HG02798 (cell line): ENCODE data around the gene AEBP1.
"Not testable (repeated sequence)": the region's sequence is repeated elsewhere in the genome, so short reads cannot be mapped to it uniquely, and the experiment has no call there.

Experiments
- ATAC-seq: cut with Tn5 transposase; IDR thresholded peaks from one replicate; pipeline ENCODE4 v1.9.1; 2021; ENCODE audit warnings: mild to moderate bottlenecking; ENCODE audit not compliant: unreplicated experiment, poor library complexity

Gene AEBP1

DNA sequence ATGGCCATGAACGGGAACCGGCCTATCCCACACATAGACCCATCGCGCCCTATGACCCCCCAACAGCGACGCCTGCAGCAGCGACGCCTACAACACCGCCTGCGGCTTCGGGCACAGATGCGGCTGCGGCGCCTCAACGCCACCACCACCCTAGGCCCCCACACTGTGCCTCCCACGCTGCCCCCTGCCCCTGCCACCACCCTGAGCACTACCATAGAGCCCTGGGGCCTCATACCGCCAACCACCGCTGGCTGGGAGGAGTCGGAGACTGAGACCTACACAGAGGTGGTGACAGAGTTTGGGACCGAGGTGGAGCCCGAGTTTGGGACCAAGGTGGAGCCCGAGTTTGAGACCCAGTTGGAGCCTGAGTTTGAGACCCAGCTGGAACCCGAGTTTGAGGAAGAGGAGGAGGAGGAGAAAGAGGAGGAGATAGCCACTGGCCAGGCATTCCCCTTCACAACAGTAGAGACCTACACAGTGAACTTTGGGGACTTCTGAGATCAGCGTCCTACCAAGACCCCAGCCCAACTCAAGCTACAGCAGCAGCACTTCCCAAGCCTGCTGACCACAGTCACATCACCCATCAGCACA lies 9.7 kb downstream of the AEBP1 start:
- no peak for ATAC-seq

DNA sequence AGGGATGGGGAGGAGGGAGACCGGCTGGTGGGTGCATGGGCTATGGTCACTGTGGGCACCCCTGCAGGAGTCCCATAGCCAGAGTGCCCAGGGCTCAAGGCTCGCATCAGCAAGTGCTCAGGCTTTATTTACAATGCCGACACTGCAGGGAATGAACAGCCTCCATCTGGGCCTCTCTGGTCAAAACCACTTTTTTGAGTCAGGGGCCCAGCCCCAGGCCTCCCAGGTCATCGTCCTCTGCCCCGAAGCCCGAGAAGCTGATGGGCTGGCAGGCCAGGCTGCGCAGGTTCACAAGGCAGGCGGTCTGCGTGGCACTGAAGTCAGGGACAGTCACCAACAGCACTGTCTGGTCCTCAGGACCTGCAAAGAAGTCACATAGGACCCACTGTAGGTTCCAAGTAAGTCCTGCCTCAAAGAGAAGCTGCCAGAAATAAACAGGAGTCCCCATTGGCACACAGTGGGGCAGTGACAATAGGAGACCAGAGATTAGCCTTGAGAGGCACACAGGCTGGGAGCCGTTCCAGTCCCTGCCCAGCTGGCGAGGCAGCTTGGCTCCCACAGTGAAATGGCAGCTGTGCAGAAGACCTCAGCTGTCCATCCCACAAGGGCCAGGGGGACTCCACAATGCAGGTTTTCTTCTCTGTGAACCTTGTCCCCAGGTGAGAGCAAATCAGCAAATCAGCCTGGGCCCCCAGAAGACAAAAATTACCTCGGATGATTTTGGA lies 10.6 kb downstream of the AEBP1 start:
- no peak for ATAC-seq

DNA sequence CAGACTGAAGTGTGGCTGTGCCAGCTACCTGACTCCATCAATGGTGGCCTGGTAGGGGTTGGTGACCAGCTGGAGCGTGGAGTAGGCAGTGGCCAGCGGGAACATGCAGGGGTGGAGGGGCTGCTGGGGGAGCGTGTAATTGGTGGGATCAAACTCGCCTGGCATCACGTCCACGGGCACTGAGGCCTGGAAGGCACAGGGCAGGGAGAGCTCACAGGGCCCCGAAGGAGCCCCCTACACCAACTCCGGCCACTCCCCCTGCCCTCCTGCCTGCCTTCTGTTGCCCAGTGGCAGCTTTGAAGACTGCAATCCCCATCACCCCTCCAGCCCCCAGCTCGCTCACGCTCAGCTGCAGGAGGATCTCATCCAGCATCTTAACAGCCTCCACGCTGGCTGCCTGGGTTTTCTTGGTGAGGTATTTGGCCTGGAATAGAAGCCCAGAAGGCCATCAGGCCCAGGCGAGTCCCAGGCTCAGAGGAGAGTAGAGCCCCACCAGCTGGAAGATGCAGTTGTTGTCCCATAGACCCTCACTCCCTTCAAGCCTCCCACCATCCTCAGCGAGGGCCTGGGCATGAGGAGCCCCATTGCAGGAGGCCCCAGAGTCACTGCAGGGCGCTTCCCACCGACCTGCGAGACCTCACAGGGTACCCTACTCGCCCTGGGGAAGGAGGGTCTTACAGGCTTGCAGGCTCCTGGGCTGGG lies 12.1 kb downstream of the AEBP1 start:
- ATAC-seq, result no peak

DNA sequence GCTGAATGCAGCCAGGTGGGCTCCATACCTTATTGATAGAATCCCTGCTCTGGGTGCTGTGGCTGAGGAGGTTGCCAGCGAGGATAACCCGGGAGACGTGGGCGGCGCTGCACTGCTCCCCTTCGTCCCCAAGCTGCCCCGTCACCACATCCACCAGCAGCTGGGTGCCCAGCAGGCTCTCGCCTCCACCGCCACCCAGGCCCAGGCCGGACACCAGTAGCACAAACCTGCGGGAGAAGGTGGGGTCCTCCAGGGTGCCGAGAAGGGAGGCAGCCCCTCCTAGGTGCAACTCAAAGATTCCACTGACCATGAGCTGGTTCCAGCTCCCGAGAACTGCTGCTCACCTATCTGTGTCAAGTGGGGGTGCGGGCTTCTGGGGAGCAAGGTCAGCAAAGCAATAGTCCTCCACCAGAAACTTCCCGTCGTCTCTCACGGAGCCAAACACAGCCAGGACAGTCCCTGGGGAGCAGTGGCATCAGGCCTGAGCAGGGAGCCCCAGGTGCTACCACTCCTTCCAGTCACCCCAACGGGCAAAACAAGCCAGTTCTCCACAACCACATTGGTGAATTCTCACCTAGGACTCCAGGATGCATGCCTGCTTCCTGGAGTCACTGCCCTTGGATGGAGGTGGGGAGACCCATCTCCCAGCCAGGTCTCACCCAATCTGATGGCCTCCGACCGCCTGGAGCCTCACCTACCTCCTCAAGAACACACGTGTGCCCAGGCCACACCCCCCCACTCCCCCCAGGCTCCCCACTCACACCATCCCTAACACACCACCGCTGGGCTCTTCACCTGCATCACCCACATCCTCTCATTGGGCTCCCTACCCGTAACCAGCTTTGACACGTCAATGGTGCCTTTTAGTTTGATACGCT lies 12.9 kb downstream of the AEBP1 start:
- ATAC-seq, result no peak

DNA sequence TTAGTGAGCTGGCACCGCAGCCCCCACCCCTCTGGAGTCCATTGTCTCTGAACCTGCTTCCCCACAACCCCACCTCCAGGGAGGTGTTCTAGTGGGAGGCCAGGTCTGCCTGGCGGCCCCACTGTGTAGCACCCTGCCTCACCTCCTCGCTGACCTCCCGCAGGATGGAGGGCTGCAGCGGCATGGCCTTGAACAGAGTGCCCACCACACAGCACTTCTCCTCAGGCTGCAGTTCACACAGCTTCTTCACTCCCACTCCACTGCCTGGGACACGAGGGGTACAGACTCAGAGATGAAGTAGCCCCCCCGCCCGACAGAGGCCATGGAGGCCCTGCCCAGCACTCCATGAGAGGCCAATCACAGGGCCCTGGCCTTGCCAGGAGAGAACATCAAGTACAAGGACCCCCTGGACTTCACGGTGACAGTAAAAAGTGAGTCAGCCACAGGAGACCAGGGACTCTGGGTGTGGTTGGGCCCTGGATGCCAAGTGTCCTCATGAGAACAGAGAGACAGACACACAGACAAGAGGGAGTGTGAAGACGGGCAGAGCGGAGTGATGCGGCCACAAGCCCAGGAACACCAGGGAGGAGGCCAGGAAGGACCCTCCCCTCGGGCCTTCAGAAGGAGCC lies 13.8 kb downstream of the AEBP1 start:
- ATAC-seq, result no peak

DNA sequence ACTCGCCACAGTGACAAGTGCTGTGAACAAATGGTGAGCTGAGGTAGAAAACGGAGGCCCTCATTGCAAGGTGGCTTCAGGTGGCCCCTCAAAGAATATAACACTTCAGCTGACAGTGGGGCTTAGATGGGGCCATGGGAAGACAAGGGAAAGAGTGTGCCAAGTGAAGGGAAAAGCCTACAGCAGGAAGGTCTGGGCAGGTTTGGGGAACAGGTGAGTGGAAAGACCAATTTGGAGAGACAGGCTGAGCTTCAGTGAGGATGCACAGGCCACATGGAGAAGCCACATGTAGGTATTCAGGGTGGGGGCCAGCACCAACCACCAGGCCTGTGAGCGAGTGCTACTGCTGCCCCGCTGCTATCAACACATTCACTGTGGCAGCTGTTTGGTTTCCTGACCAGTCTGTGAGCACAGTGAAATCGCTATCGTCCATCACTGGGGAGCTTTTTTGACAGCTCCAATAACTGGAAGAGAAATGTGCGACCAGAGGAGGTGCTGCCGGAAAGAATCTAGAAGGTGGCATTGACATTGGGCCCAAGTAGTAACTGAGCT lies 15.8 kb downstream of the AEBP1 start:
- ATAC-seq, result no peak

DNA sequence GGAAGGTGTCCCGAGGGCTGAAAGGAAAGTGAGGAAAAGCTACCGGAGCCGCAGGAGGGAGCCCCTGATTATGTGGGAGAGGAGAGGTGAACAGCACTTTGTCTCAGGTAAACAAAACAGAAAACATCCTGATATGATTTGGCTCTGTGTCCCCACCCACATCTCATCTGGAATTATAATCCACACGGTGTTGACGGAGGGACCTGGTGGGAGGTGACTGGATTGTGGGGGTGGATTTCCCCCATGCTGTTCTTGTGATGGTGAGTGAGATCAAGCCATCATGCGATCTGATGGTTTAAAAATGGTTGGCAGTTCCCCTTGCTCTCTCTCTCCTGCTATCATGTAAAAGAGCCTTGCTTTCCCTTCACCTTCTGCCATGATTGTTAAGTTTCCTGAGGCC lies 16.2 kb downstream of the AEBP1 start:
- ATAC-seq, result no peak

DNA sequence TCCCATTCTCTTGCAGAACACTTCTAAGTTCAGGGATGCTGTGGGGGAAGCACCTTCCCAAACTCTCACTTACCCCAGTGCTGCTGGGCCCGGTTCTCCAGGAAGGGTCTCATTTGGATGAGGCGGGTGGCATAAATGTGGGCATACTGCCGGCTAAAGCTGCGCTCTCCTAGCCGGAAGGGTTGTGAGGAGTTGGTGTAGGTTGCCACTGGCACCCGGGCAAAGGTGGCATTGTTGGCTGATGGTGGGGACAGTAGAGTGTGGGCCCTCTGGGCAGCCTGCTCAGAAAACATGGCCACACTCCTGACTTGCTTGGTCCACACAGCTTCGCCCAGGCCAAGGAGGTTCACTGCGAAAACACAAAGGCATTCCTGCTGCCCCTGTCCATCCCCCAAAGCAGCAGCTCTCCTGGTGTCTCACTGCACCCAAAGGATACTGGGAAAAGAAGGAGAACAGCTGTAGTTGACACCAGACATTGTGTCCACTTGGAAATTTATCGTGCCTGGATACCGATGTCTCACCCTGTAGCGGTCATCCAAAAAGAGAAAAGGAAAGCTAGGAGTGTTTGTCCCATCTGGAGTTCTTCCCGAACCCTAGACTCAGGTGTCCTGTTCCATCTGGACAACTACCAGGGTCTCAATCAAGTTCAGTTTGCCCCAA lies 17.7 kb downstream of the AEBP1 start:
- no peak for ATAC-seq

DNA sequence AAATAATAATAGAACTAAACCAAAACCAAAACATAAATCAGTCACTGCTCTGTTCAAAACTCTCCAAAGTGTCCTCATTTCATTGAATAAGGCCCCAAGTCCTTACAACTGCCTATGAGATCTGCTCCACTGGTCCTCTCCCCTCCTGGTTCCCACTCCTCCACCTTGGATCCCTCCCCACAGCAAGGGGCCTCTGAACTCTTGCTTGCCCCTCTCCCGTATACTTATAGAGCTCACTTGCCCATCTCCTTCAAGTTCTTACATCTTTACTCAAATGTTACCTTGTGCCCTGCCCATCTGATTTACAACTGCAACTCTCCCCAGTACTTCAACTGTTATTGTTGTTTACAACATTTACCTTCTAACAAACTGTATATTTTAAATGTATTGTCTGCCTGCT lies 18.4 kb downstream of the AEBP1 start:
- no peak for ATAC-seq

DNA sequence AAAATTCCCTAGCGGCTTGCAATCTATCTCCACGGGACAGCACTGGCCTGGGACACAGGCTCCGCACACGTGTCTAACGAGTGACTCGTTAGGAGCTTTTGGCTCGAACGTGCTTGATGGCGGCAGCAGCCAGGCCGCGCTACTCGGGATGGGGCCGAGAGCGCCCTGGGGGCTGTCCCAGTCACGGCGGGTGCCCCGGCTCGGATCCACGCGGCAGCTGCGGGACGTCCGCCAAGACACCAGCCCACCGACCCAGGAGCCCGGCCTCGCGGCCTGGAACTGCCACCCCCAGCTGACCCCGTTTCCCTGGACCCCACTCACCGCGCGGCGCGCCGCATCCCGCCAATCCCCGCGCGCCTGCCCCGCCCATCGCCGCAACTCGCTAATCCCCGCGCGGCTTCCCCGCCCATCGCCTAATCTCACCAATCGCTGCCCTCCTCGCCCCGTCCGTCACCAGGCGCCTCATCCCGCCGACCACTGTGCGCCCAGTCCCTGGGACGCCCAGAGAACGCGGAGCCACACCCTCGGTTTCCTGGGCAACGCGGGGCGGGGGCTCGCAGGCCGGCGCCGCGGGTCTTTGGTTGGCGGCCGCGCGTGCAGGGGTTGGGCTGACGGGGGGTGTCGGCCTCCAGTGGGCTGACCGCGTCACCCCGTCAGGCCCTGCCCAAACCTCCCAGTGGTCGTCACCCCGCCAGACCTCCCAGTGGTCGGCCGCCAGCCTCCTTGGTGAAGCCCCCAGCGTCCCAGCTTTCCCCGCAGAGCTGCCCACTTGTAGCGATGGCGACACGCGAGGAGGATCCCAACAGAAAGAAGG lies 19.3 kb downstream of the AEBP1 start, which contains the start of gene POLD2:
Gene POLD2, minus strand, starts transcription at position 359 of the 814 bp plus-strand sequence. CDS start 1,495 bp downstream, outside the sequence.
- peak; percentile 99 for ATAC-seq

DNA sequence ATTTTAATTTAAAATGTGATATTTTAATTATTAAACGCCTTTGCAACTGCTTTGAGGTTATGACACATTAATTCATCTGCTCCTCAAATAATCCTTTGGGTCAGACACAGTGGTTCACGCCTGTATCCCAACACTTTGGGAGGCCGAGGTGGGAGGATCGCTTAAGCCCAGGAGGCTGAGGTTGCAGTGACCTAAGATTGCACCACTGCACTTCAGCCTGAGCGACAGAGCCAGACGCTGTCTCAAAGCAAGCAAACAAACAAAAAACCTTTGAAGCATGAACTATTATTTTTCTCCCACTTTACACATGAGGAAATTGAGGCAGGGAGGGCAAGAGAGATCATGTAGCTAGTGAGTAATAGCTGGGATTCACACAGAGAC lies 20.7 kb downstream of the AEBP1 start:
- no peak for ATAC-seq

DNA sequence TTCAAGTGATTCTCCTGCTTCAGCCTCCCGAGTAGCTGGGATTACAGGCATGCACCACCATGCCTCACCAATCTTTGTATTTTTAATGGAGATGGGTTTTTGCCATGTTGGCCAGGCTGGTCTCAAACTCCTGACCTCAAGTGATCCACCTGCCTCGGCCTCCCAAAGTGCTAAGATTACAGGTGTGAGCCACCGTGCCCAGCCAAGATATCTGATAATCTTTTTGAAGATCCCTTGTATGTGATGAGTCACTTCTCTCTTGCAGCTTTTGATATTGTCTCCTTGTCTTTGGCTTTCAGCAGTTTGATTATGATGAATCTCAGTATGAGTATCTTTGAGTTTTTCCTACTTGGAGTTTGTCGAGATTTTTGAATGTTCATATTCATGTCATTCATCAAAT lies 22.4 kb downstream of the AEBP1 start:
- ATAC-seq, result not testable (repeated sequence)

DNA sequence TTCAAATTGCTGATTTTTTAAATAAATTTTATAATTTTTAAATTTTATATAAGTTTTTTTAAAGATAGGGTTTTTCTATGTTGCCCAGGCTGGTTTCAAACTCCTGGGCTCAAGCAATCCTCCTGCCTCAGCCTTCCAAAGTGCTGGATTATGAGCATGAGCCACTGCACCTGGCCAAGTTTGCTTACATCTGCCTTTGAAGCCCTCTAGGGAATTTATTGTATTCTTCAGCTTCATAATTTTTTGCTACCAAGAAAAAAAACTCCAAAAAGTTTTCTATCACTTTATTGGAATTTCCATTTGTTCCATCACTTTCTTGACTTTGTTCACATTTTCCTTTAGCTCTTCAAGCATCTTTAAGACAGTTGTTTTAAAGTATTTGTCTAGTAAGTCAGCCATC lies 23.0 kb downstream of the AEBP1 start:
- no peak for ATAC-seq

DNA sequence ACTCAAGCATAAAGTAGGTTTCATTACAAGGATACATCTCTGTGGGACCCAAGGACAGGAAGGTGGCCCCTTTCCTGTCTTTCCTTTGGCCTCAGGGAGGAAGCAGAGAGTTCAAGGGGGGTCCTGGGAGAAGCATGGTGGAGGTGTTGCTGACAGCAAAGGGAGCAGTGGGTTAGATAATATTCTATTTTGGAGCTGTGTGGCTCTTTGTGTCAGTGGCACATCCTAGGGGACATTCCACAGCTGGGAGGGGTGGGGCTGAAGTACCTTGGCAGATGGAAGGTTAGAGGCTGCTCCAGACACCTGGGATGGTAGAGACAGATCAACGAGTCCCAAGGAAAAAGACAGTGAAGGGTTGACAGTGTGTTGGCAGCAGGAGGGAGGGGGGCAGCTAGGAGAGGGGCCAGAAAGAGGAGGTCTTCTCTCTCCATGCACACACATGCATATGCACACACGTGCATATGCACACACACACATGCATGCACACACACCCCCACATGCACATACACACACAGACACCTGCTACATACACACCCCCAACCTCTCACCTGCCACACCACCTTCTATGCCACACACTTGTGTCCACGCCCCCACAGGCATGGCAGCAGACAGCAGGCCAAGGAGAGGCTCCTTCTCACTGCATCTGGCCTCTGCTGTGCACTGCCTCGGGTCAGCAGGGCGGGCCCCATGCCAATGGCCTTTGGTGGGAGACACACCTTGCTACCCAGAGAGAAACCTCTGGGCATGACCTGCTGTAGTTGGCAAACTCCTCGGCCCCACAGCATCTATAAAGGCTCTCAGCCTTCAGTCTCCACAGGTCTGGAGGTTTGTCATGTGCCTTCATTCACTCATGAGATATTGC lies 24.8 kb downstream of the AEBP1 start:
- ATAC-seq, result no peak

DNA sequence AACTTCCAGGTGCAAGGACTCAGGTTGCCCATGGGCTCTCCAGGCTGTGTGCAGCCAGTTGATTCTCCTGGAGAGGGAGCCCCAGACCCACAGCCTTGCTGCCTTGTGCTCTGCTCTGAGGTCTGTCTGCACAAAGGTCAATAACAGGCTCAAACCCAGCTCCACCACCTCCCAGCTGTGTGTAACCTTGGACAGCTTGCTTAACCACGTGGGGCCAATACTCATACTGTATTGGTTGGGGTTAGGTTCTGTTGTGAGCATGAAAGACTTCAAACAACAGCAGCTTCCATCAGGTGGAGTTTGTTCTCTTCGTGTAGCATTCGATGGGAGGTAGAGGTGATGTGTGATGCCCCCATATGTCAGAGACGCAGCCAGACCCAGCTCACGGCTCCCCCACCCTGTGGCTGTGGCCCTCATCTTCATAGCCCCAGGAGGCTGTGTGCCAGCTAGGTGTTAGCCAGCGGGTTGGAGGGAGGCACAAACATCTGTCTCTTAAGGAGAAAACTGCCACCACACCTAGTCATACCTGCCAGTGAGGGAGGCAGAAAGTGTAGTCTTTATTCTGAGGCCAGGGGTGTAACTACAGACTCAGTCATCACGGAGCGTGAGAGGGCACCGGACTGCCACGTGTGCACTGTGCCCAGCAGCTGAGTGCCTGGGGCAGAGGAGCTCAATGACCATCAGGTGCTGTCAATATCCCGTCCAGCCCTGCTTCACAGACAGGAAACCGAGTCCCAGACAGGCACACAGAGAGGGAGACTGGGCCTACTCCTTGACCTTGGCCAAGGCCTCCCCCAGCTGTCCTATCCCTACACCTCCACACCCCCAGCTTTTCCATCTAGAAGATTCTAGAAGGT lies 27.3 kb downstream of the AEBP1 start:
- ATAC-seq, result peak; percentile 48

DNA sequence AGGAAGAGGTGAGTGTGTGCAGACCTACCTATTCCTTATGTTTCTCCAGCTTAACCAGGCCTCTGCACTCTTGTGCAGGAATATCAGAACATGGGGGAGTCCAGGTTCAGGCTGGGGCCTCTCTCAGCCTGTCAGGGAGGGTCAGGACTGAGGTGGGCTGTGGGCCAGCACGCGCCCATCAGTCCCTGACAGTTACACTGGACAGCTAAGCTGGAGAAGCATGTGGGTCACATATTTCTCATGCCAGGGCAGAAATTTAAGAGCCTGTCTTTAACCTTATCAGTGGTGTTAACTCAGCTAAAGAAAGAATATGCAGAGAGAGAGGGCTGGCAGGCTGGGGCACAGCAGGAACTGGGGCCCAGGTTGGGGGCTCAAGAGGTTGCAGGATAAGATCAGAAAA lies 27.9 kb downstream of the AEBP1 start:
- ATAC-seq, result no peak

DNA sequence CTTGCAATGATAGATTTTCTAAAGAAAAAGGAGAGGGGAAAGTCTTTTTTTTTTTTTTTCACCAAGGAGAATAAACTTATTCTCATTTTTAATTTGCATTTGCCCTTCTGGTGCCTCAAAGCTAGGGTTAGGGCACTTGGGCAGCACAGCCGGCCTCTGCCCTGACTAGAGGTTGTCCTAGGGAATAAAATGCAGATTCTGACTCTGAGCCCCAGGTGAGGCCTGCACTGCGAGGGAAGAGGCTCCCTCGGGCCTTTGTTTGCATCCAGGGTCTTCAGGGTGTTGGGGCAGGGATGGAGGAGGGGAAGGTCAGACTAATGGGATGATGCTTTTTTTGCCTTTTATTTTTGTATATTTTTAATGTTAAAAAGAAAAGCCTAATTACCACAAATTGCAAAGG lies 29.1 kb downstream of the AEBP1 start:
- no peak for ATAC-seq
